Endometrial microvascular endothelial cells (primary cell): ENCODE data around the gene CHODL. TPM values are rescaled to one million over a fixed set of nuclear protein-coding genes. Genes with fewer than 3 reads are reported as not detected.

ENCODE experiments used
- in situ Hi-C: cut with HindIII; loops from 2 replicates; pipeline ENCODE4 v1.10.0; 2017; ENCODE audit warnings: low sequenced_read_pairs, low pct_unique_long_range_greater_than_20kb; ENCODE audit errors: inconsistent ontology term
- total RNA-seq: library from RNA; depleted of rRNA; stranded (reverse); fragments of >200 nt; gene quantifications from one replicate; pipeline ENCODE4 v1.2.3, GENCODE V29; 2015; ENCODE audit errors: inconsistent ontology term

Gene CHODL
- not detected for total RNA-seq

GRCh38 chr21:18244671-18245463 lies at the start of gene CHODL:
Gene CHODL, plus strand, starts transcription at chr21:18244833. Its CDS starts 391 bp downstream, at chr21:18245224.
- in situ Hi-C loops: no loop called here

- in situ Hi-C loops: no loop called here
These were observed 39.7 kb upstream of the CHODL start for GRCh38 chr21:18204931-18205330.

GRCh38 chr21:18218331-18218730 lies 26.3 kb upstream of the CHODL start:
- in situ Hi-C loops: no loop called here

- in situ Hi-C loops: no loop called here
These were observed 24.1 kb upstream of the CHODL start for GRCh38 chr21:18220498-18220897.

- in situ Hi-C loops: no loop called here
These were observed 22.3 kb upstream of the CHODL start for GRCh38 chr21:18222346-18222745.

- in situ Hi-C loops: no loop called here
These were observed 16.4 kb upstream of the CHODL start for GRCh38 chr21:18228060-18228739.

- in situ Hi-C loops: no loop called here
These were observed 9.1 kb upstream of the CHODL start for GRCh38 chr21:18235545-18235944.

- in situ Hi-C loops: no loop called here
These were observed 883 bp downstream of the CHODL start for GRCh38 chr21:18245464-18245967.

- in situ Hi-C loops: no loop called here
These were observed 3.5 kb downstream of the CHODL start for GRCh38 chr21:18248171-18248570.

GRCh38 chr21:18249672-18250071 lies 5.0 kb downstream of the CHODL start:
- in situ Hi-C loops: no loop called here

GRCh38 chr21:18251065-18251464 lies 6.4 kb downstream of the CHODL start:
- in situ Hi-C loops: no loop called here

- in situ Hi-C loops: no loop called here
These were observed 7.6 kb downstream of the CHODL start for GRCh38 chr21:18252256-18252655.

- in situ Hi-C loops: no loop called here
These were observed 8.0 kb downstream of the CHODL start for GRCh38 chr21:18252680-18253079.

- in situ Hi-C loops: no loop called here
These were observed 8.6 kb downstream of the CHODL start for GRCh38 chr21:18253221-18253620.

- in situ Hi-C loops: no loop called here
These were observed 9.2 kb downstream of the CHODL start for GRCh38 chr21:18253799-18254198.

- in situ Hi-C loops: no loop called here
These were observed 21.3 kb downstream of the CHODL start for GRCh38 chr21:18265944-18266343.

- in situ Hi-C loops: no loop called here
These were observed 22.9 kb downstream of the CHODL start for GRCh38 chr21:18267496-18267895.

- in situ Hi-C loops: no loop called here
These were observed 24.3 kb downstream of the CHODL start for GRCh38 chr21:18268906-18269305.

GRCh38 chr21:18269856-18270255 lies 25.2 kb downstream of the CHODL start:
- in situ Hi-C loops: no loop called here

- in situ Hi-C loops: no loop called here
These were observed 28.8 kb downstream of the CHODL start for GRCh38 chr21:18273400-18273799.
